Hematopoietic multipotent progenitor cell (in vitro differentiated cells): ENCODE results near the gene CACNA1C. TPM values are rescaled to one million over a fixed set of nuclear protein-coding genes. Genes with fewer than 3 reads are reported as not detected.

Source experiments
- DNase-seq, 3 donors: peaks; one replicate each; pipeline ENCODE4 v3.0.0-alpha.2; 2011 to 2015; ENCODE audit warnings: low read depth in 2 of 3, low spot score in 2 of 3
- total RNA-seq: library from RNA; depleted of rRNA; stranded (reverse); fragments of >200 nt; gene quantifications from one replicate; pipeline ENCODE4 v1.2.3, GENCODE V29; 2012

CACNA1C gene
- total RNA-seq, 1 donor = 0.54 TPM

GRCh38 chr12:2625289-2625612 is 572.5 kb downstream of the CACNA1C start:
- peak in 1 of 3 donors; percentile 39 for DNase-seq

DNA sequence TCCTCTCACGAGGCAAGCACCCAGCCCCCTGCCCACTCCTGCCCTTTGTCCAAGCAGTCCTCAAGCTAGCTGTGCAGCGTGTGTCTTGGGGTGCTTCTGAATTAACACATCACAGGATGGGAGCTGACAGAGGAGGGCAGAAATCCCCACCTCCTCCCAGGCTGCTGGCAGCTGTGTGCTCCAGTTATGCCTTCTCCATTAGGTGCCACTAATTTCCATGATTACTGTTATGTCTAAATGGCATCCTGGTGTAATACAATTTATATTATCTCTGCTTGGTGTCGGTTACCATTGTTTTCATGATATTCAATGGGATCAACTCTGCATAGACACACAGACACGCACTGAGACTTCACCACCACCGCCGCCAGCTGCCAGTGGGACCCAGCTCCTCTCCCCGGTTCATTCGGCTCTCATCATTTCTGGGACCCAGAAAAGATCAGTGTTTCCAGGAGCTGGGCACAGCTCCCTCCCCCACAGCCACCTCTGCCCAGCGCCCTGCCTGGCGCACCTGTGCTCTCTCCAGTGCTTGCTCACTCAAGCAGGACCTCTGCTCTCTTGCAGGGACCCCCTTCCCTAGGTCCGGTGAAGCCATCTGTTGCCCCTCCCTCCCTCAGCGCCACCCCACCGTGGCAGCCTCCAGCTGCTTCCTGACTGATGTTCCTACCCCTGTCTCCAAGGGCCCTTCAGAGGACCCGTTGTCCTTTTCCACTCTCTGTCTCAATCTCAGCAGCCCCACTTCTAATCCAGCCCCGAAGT is 574.5 kb downstream of the CACNA1C start:
- DNase-seq = no peak

DNA sequence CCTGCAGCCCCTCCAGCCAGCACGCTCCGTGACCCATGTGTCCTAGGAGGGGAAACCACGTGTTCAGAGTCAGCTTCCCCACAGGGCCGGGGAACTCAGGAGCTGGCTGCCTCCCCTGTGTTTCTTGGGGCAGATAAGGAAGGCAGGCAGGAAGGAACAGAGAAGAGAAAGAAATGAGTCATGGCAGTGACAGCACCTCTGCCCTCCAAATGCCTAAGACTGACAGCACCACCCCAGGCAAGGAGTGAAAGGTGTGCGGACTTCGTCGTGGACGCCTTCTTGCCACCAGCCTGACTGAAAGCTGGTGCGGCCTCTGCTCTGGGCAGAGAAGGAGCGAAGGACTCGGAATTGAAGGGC is 575.0 kb downstream of the CACNA1C start:
- DNase-seq = peak in 2 of 3 donors; percentile 60 to 73

GRCh38 chr12:2628401-2628800 is 575.6 kb downstream of the CACNA1C start:
- no peak for DNase-seq

DNA sequence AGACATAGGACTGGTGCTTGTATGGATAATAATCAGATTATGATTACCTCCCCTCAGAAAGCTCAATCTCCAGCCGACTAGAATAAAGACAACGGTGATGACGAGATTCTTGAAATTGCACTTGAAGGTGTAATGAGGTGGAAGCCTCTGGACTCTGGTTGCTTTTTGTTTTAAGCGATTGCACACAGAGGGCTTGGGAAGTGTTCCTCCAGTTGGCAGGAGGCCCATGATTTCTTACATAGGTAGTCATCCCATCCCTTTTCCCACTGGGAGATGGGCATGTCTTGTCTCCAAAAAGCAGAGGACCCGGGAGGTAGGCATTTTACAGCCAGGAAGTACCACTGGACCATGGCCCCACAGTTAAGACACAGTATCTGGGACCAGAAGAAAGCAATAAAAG is 576.3 kb downstream of the CACNA1C start:
- no peak for DNase-seq

- no peak for DNase-seq
These were observed 579.0 kb downstream of the CACNA1C start for GRCh38 chr12:2631653-2632350.

- DNase-seq = no peak
These were observed 580.5 kb downstream of the CACNA1C start for GRCh38 chr12:2633176-2633824.

GRCh38 chr12:2633825-2634200 is 581.0 kb downstream of the CACNA1C start:
- no peak for DNase-seq

DNA sequence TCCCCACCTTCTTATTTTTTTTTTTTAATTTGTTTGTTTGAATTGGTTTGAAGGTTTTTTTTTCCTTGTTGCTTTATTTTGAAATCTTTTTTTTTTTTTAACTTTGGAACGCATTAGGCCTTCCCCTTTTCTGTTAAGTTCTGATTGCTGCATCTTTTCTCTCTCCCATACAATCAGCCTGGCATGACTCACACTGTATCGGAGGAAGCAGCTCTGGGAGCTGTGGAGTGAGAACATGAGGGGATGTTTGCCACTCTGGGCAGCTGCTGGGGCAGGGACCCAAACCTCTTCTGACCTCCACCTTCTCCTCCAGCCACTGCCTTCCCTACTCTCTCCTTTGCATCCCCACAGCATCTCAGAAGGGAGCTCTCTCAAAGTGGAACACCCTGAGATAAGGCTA is 581.7 kb downstream of the CACNA1C start:
- DNase-seq = no peak

DNA sequence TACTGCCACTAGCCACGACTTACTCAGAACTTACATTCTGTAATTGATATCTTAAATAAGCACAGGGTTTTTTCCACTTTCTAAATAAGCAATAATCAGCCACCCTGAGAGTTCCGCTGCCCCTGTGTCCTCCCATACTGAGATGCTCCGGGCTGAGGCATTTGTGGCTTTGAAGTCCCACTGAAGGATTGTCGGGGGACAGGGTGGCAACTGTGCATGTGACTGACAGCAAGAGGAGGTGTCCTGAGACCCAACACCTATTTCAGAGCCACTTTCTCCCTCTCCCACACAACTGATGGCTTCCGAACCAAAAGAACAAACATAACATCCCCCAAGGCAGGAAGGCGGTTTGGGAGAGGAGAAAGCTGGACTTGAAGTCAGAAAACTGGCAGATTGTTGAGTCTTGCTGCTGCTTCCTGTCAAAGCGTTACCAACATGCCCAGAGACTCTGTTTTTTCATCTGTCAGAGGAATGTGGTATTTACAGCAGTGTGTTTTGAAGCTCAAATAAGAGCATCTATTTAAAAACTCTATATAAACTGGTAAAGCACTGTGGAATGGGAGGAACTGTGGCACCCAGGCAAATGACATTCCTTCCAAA is 584.1 kb downstream of the CACNA1C start:
- no peak for DNase-seq

GRCh38 chr12:2637371-2637770 is 584.6 kb downstream of the CACNA1C start:
- no peak for DNase-seq

GRCh38 chr12:2638273-2639019 is 585.7 kb downstream of the CACNA1C start:
- no peak for DNase-seq

DNA sequence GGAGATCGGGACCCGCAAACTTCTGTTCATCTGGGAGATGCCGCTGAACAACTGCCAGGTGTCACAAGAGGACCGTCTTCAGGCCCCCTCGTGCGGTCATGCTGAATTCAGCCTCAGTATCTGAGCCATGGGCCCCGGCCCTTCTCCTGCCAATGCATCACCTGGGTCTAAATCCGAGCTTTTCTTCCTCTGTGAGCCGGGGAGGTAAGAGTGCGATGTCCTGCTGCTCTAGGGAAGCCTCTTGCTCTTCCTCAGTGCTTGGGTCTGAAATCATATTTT is 586.2 kb downstream of the CACNA1C start:
- no peak for DNase-seq

DNA sequence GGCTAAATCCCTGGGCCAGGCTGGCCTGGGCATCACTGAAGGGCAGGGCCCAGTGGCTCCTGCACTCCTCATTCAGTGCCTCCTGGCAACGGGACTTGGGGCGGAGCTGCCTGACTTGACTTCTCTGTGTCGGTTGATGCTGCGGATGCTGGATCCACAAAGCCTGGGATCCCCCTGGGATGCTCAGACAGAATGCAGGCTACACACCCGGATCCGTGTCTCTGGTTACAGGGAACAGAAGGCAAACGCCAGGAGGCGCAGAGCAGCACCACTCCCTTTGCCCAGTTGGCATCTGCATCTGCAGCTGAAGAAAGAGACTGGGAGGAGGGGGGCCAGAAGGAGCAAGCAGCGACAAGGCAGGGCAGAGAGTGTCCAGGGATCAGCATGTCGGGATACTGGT is 587.5 kb downstream of the CACNA1C start:
- no peak for DNase-seq

DNA sequence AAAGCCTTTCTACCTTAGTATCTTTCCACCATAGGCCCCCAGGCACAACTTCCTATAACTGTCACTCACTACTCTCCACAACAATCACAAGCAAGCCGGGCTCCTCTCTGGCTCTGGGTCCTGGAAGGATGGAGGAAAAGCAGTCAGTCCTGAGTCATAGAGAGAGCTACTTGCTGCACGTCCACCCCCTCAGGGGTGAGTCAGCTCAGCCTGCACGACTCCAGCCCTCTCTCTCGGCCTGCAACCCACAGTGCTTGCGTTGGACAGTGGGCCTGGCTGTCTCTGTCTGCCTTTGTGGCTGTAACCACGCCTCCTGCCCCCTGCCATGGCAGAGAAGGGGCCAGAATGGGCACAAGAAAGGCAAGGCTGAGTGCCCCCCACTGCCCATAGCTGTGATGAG is 587.9 kb downstream of the CACNA1C start:
- DNase-seq = peak in 2 of 3 donors; percentile 63 to 79

DNA sequence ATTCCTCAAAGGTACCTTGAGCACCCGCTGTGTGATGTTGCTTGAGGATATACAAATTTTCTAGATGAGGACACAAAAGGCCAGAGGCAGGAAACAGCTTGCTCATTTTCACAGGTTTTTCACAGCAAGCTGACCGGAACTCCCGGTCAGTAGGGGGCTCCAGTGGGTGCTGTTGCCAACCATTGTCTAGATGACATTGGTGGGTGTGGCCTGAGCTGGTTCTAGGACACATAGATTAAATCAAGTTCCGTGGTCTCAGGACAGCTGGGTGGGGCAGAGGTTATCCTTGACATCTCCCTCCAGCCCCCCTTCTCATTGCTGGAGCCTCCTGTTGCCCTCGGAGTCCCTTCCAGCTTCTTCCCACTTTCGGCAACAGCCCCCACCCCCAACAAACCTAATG is 588.4 kb downstream of the CACNA1C start:
- no peak for DNase-seq

DNA sequence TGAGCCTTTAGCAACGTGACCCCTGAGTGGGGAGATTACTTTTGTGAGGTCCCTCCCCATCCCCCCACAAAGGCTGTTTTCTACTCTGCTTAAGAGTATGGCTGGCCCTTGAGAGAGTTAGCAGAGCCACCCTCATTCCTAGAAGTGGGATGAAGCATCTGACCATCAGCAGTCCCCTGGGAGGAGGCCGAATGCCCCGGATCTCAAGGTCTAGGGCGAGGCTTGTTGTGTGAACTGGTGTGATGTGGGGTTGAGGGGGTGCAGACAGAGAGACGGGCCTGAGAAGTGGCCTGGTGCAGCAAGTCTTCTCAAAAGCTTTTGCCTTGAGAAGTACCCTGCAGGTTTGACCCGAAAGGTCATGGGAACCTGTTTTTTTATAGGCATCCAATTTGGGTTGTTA is 589.0 kb downstream of the CACNA1C start:
- DNase-seq = no peak

DNA sequence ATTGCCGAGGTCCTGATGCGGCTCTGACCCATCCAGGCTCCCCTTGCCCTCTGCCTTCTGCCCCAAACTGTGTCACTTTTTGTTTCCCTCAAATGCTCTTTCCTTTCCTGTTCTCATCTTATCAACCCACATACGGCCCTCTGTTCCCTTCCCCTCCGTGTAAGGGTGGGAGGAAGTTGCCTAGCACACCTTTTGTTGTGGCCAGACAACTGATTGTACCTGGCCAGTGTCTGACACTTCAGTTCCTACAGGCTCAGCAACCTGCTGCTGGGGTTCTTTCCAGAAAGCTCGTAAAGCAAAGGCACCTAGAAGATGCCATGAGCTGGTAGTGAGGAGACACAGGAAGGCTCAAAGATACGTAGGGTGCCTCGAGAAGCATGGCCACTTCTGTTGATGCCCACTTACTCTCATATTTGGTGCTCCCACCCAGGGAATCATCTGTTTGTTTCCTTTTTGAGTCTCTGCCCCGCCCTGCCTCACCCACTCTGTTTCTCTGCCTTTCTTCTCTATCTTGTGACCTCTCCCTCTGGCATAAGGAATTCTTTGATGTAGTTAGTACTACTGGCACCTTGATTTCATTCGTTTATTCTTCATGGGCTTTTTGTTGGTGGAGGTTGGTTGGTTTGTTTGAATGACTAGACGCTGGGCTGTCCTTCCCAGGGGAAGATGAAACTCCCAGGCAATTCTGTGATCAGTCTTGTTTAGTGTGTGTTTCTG is 589.5 kb downstream of the CACNA1C start:
- no peak for DNase-seq

- DNase-seq = no peak
These were observed 590.2 kb downstream of the CACNA1C start for GRCh38 chr12:2642896-2643425.

- DNase-seq = no peak
These were observed 590.9 kb downstream of the CACNA1C start for GRCh38 chr12:2643576-2644135.
